ENCODE measurements around the gene MC5R.
"Not testable (repeated sequence)": the region's sequence is repeated elsewhere in the genome, so short reads cannot be mapped to it uniquely, and the experiment has no call there.

MC5R gene

GRCh38 chr18:13834496-13835015 is 10.6 kb downstream of the MC5R start:
- no peak for DNase-seq (ENCODE audit: low read depth in 2 of 2)
- no peak overlapping the region for H3K4me3 ChIP-seq (replicated peaks in 1 of 2; ENCODE audit: low read depth in 2 of 2, low read length in 2 of 2)
- TF ChIP-seq CTCF (IDR thresholded peaks at IDR 0.05; ENCODE audit: low read depth, low read length): no peak

GRCh38 chr18:13835202-13835601 is 11.3 kb downstream of the MC5R start:
- no peak overlapping the region for H3K4me3 ChIP-seq (replicated peaks in 1 of 2; ENCODE audit: low read depth in 2 of 2, low read length in 2 of 2)
- TF ChIP-seq CTCF (IDR thresholded peaks at IDR 0.05; ENCODE audit: low read depth, low read length): no peak
- no peak for DNase-seq (ENCODE audit: low read depth in 2 of 2)

- no peak for TF ChIP-seq CTCF (IDR thresholded peaks at IDR 0.05; ENCODE audit: low read depth, low read length)
- H3K4me3 ChIP-seq (replicated peaks in 1 of 2; ENCODE audit: low read depth in 2 of 2, low read length in 2 of 2): no peak overlapping the region
- DNase-seq (ENCODE audit: low read depth in 2 of 2): no peak
Measured at GRCh38 chr18:13836559-13836958, 12.6 kb downstream of the MC5R start.

- no peak for DNase-seq (ENCODE audit: low read depth in 2 of 2)
- TF ChIP-seq CTCF (IDR thresholded peaks at IDR 0.05; ENCODE audit: low read depth, low read length): no peak
- no peak overlapping the region for H3K4me3 ChIP-seq (replicated peaks in 1 of 2; ENCODE audit: low read depth in 2 of 2, low read length in 2 of 2)
Measured at GRCh38 chr18:13849791-13850190, 25.8 kb downstream of the MC5R start.

GRCh38 chr18:13862898-13863297 is 38.9 kb downstream of the MC5R start:
- not testable (repeated sequence) for DNase-seq (ENCODE audit: low read depth in 2 of 2); H3K4me3 ChIP-seq (replicated peaks in 1 of 2; ENCODE audit: low read depth in 2 of 2, low read length in 2 of 2)

- no peak overlapping the region for H3K4me3 ChIP-seq (replicated peaks in 1 of 2; ENCODE audit: low read depth in 2 of 2, low read length in 2 of 2)
Measured at GRCh38 chr18:13868501-13869271, 44.7 kb downstream of the MC5R start.

More at GRCh38 chr18:13868501-13869271, 44.7 kb downstream of the MC5R start:
- no peak for TF ChIP-seq CTCF (IDR thresholded peaks at IDR 0.05; ENCODE audit: low read depth, low read length)
- no peak for DNase-seq (ENCODE audit: low read depth in 2 of 2)
